ENCODE measurements around the gene CREBL2. TPM values are rescaled to one million over a fixed set of nuclear protein-coding genes. Genes with fewer than 3 reads are reported as not detected.
"Not testable (repeated sequence)": the region's sequence is repeated elsewhere in the genome, so short reads cannot be mapped to it uniquely, and the experiment has no call there.

CREBL2 gene
- total RNA-seq, 1 experiment from 2014 or later: 17.3 TPM

GRCh38 chr12:12651752-12652151 is 40.1 kb downstream of the CREBL2 start (continued):
- no peak for TF ChIP-seq KAT7 (CRISPR knock-in tag; IDR thresholded peaks at IDR 0.05; ENCODE audit: borderline replicate concordance)

- POLR2A ChIA-PET; H3K27ac Mint-ChIP-seq; H3K27me3 Mint-ChIP-seq (ENCODE audit: low read depth); CTCF ChIA-PET; ATAC-seq; DNase-seq (ENCODE audit: low spot score); H3K4me3 Mint-ChIP-seq: not testable (repeated sequence)
- peaks cover 43% of the 10 kb centered on the region for H3K36me3 Mint-ChIP-seq
- H3K9me3 Mint-ChIP-seq: peaks cover 57% of the 10 kb centered on the region
- peaks cover 11% of the 10 kb centered on the region for H3K4me1 Mint-ChIP-seq
Observed at GRCh38 chr12:12652704-12653103, 41.0 kb downstream of the CREBL2 start.

- ATAC-seq (no peak), DNase-seq (ENCODE audit: low spot score) (no peak)
- H3K27ac Mint-ChIP-seq: no peak overlapping the region
- POLR2A ChIA-PET: no interaction called here
- TF ChIP-seq JUN (CRISPR knock-in tag; IDR thresholded peaks at IDR 0.05) (no peak), TEAD1 (CRISPR knock-in tag; IDR thresholded peaks at IDR 0.05) (no peak), CREM (CRISPR knock-in tag; IDR thresholded peaks at IDR 0.05) (no peak), KAT7 (CRISPR knock-in tag; IDR thresholded peaks at IDR 0.05; ENCODE audit: borderline replicate concordance) (no peak), FOXK1 (CRISPR knock-in tag; IDR thresholded peaks at IDR 0.05) (no peak), STAT6 (CRISPR knock-in tag; conservative IDR thresholded peaks at IDR 0.05; ENCODE audit: low read depth) (no peak), NR3C1 (CRISPR knock-in tag; conservative IDR thresholded peaks at IDR 0.05; ENCODE audit: low read depth) (no peak)
- no peak overlapping the region for H3K4me3 Mint-ChIP-seq
- peaks cover 24% of the 10 kb centered on the region for H3K4me1 Mint-ChIP-seq
- peaks cover 31% of the 10 kb centered on the region for H3K36me3 Mint-ChIP-seq
- CTCF ChIA-PET: interaction anchor here (0.7 kb wide), 1 partner anchor 18 kb away, joined by 3 read pairs; no protein-coding TSS in a partner anchor
- H3K27me3 Mint-ChIP-seq (ENCODE audit: low read depth): 0 out of 2 replicates have a peak, but pooled peaks cover 4% of the 10 kb centered on the region
- peaks cover 44% of the 10 kb centered on the region for H3K9me3 Mint-ChIP-seq
Observed at GRCh38 chr12:12653922-12654321, 42.2 kb downstream of the CREBL2 start.

GRCh38 chr12:12654691-12655460 is 43.2 kb downstream of the CREBL2 start:
- Mint-ChIP-seq H3K27ac (no peak overlapping the region), H3K4me3 (no peak overlapping the region), H3K9me3 (peaks cover 36% of the 10 kb centered on the region), H3K4me1 (peaks cover 28% of the 10 kb centered on the region), H3K27me3 (ENCODE audit: low read depth) (0 out of 2 replicates have a peak, but pooled peaks cover 4% of the 10 kb centered on the region), H3K36me3 (peaks cover 23% of the 10 kb centered on the region)
- ATAC-seq: no peak
- ChIA-PET CTCF (interaction anchor here (0.6 to 2.3 kb wide), 11 partner anchors 9 to 277 kb away, joined by 3 to 16 read pairs (median 5); partner anchors contain the start of gene DUSP16), POLR2A (interaction anchor here (1.1 kb wide), 1 partner anchor 16 kb away, joined by 3 read pairs; no protein-coding TSS in a partner anchor)
- TF ChIP-seq TEAD1 (CRISPR knock-in tag; IDR thresholded peaks at IDR 0.05): no peak
- TF ChIP-seq NFYB (CRISPR knock-in tag; conservative IDR thresholded peaks at IDR 0.05; ENCODE audit: low read depth): no peak
- TF ChIP-seq HMGA2 (CRISPR knock-in tag; IDR thresholded peaks at IDR 0.05): no peak
- TF ChIP-seq CREM (CRISPR knock-in tag; IDR thresholded peaks at IDR 0.05): no peak
- TF ChIP-seq, protein P1, sequence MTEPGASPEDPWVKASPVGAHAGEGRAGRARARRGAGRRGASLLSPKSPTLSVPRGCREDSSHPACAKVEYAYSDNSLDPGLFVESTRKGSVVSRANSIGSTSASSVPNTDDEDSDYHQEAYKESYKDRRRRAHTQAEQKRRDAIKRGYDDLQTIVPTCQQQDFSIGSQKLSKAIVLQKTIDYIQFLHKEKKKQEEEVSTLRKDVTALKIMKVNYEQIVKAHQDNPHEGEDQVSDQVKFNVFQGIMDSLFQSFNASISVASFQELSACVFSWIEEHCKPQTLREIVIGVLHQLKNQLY (CRISPR knock-in tag; IDR thresholded peaks at IDR 0.05): no peak
- TF ChIP-seq PRRX2 (CRISPR knock-in tag; IDR thresholded peaks at IDR 0.05): no peak
- no peak for TF ChIP-seq ESRRA (CRISPR knock-in tag; IDR thresholded peaks at IDR 0.05; ENCODE audit: borderline replicate concordance)
- TF ChIP-seq FOXJ3 (CRISPR knock-in tag; IDR thresholded peaks at IDR 0.05; ENCODE audit: borderline replicate concordance): no peak
- TF ChIP-seq CDX4 (CRISPR knock-in tag; IDR thresholded peaks at IDR 0.05; ENCODE audit: borderline replicate concordance): no peak
- no peak for TF ChIP-seq GTF2I (CRISPR knock-in tag; conservative IDR thresholded peaks at IDR 0.05)
- no peak for TF ChIP-seq NR2C2 (CRISPR knock-in tag; IDR thresholded peaks at IDR 0.05)
- no peak for TF ChIP-seq USF1 (CRISPR knock-in tag; IDR thresholded peaks at IDR 0.05)
- no peak for TF ChIP-seq ZNF512 (CRISPR knock-in tag; IDR thresholded peaks at IDR 0.05; ENCODE audit: borderline replicate concordance)
- no peak for DNase-seq (ENCODE audit: low spot score)
